ENCODE data around the gene SRMS.

Gene SRMS

DNA sequence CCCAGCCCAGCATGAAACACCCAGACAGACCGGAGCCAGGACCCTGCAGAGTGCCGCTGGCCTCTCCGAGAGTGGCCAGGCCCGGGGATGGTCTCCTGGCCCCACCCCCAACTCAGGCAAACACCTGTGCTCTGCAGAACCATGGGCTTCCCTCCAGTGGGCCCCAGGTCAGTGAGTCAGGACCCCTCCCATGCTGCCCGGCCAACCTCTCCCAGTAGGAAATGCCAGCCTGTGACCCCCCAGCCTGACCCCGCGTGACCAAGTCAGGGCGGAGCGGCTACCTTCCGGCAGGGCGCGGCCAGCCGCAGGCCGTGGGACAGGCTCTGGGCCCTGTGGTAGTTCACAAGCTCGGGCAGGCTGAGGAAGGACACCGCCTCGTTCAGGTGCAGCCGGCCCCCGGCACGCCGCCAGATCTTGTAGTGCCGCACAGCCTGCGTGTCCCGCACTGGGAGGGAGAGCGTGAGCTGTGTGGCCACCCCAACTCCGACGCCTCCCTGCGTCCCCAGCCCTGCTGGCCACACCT is 13.6 kb downstream of the SRMS start:
- peaks cover 22% of the 10 kb centered on the region for H3K4me1 ChIP-seq (ENCODE audit: low read length)
- H3K27ac ChIP-seq (ENCODE audit: low read length): no peak overlapping the region
- H4K20me1 ChIP-seq (ENCODE audit: insufficient read depth, low read length): no peaks in the 10 kb centered on the region
- H3K9ac ChIP-seq (ENCODE audit: low read length): no peak overlapping the region
- no peaks in the 10 kb centered on the region for H3K79me2 ChIP-seq (ENCODE audit: low read length)
- H3K27me3 ChIP-seq (ENCODE audit: low read depth, low read length): peaks cover 8% of the 10 kb centered on the region
- TF ChIP-seq, protein P1, sequence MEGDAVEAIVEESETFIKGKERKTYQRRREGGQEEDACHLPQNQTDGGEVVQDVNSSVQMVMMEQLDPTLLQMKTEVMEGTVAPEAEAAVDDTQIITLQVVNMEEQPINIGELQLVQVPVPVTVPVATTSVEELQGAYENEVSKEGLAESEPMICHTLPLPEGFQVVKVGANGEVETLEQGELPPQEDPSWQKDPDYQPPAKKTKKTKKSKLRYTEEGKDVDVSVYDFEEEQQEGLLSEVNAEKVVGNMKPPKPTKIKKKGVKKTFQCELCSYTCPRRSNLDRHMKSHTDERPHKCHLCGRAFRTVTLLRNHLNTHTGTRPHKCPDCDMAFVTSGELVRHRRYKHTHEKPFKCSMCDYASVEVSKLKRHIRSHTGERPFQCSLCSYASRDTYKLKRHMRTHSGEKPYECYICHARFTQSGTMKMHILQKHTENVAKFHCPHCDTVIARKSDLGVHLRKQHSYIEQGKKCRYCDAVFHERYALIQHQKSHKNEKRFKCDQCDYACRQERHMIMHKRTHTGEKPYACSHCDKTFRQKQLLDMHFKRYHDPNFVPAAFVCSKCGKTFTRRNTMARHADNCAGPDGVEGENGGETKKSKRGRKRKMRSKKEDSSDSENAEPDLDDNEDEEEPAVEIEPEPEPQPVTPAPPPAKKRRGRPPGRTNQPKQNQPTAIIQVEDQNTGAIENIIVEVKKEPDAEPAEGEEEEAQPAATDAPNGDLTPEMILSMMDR (IDR thresholded peaks at IDR 0.05; ENCODE audit: low read depth, low read length): no peak
- no peak for TF ChIP-seq EZH2phosphoT487 (IDR thresholded peaks at IDR 0.05; ENCODE audit: low read depth)
- H2AFZ ChIP-seq (ENCODE audit: low read depth, low read length): no peak overlapping the region
- no peaks in the 10 kb centered on the region for H3K36me3 ChIP-seq (replicated peaks; ENCODE audit: low read depth, low read length)
- no peaks in the 10 kb centered on the region for H3K9me3 ChIP-seq (ENCODE audit: insufficient read depth, low read length)
- H3K4me3 ChIP-seq (ENCODE audit: low read length): no peak overlapping the region
- no peak overlapping the region for H3K4me2 ChIP-seq (ENCODE audit: low read length)

DNA sequence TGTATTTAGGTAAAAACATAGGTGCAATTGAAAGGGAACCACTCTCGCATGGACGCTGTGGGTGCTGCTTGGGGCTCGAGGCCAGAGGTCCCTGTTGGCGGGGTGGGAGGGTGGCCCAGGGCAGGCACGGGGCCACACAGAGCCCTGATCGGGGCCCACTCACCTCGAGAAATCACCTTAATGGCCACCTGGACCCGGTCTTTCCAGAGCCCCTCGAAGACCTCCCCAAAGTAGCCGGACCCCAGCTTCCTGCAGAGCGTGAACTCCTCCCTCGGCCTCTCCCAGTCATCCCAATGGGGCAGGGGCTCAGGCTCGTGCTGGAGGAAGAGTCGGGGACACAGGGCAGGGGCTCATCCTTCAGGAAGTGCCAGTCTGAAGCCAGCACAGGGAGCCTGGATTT is 14.2 kb downstream of the SRMS start:
- no peak overlapping the region for H2AFZ ChIP-seq (ENCODE audit: low read depth, low read length)
- no peak overlapping the region for H3K4me2 ChIP-seq (ENCODE audit: low read length)
- no peaks in the 10 kb centered on the region for H3K36me3 ChIP-seq (replicated peaks; ENCODE audit: low read depth, low read length)
- no peak overlapping the region for H3K27ac ChIP-seq (ENCODE audit: low read length)
- no peak for TF ChIP-seq EZH2phosphoT487 (IDR thresholded peaks at IDR 0.05; ENCODE audit: low read depth)
- TF ChIP-seq, protein P1 (IDR thresholded peaks at IDR 0.05; ENCODE audit: low read depth, low read length): no peak
- peaks cover 22% of the 10 kb centered on the region for H3K4me1 ChIP-seq (ENCODE audit: low read length)
- no peaks in the 10 kb centered on the region for H3K9me3 ChIP-seq (ENCODE audit: insufficient read depth, low read length)
- H3K9ac ChIP-seq (ENCODE audit: low read length): no peak overlapping the region
- no peak overlapping the region for H3K4me3 ChIP-seq (ENCODE audit: low read length)
- H3K27me3 ChIP-seq (ENCODE audit: low read depth, low read length): peaks cover 13% of the 10 kb centered on the region
- H4K20me1 ChIP-seq (ENCODE audit: insufficient read depth, low read length): no peaks in the 10 kb centered on the region
- H3K79me2 ChIP-seq (ENCODE audit: low read length): no peaks in the 10 kb centered on the region

DNA sequence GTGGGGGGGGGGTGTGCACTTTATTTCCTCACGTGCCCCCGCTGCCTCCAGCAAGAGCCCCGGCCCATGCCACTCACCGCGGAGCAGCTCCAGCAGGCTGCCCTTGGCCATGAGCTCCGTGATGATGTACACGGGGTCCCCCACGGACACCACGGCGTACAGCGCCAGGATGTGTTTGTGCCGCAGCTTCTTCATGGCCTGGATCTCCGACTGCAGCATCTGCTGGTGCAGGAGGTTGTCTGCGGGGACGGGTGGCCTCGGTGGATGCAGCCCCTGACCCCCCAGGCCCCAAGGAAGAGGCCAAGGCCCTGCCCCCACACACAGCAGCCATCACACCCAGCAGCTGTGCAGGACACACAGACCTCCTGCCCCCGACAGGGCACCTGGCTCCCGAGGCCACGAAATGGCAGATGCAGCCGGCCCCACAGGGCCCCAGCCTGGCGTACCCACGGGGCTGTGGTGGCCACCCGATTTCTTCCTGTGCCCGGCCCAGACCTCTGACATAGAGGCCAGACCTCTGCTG is 15.0 kb downstream of the SRMS start:
- H3K9me3 ChIP-seq (ENCODE audit: insufficient read depth, low read length): no peaks in the 10 kb centered on the region
- H3K4me3 ChIP-seq (ENCODE audit: low read length): no peak overlapping the region
- no peaks in the 10 kb centered on the region for H4K20me1 ChIP-seq (ENCODE audit: insufficient read depth, low read length)
- H3K36me3 ChIP-seq (replicated peaks; ENCODE audit: low read depth, low read length): no peaks in the 10 kb centered on the region
- no peak overlapping the region for H3K4me2 ChIP-seq (ENCODE audit: low read length)
- no peaks in the 10 kb centered on the region for H3K79me2 ChIP-seq (ENCODE audit: low read length)
- peaks cover 20% of the 10 kb centered on the region for H3K4me1 ChIP-seq (ENCODE audit: low read length)
- peaks cover 20% of the 10 kb centered on the region for H3K27me3 ChIP-seq (ENCODE audit: low read depth, low read length)
- TF ChIP-seq, protein P1 (IDR thresholded peaks at IDR 0.05; ENCODE audit: low read depth, low read length): no peak
- no peak for TF ChIP-seq EZH2phosphoT487 (IDR thresholded peaks at IDR 0.05; ENCODE audit: low read depth)
- H3K27ac ChIP-seq (ENCODE audit: low read length): no peak overlapping the region
- no peak overlapping the region for H3K9ac ChIP-seq (ENCODE audit: low read length)
- no peak overlapping the region for H2AFZ ChIP-seq (ENCODE audit: low read depth, low read length)

DNA sequence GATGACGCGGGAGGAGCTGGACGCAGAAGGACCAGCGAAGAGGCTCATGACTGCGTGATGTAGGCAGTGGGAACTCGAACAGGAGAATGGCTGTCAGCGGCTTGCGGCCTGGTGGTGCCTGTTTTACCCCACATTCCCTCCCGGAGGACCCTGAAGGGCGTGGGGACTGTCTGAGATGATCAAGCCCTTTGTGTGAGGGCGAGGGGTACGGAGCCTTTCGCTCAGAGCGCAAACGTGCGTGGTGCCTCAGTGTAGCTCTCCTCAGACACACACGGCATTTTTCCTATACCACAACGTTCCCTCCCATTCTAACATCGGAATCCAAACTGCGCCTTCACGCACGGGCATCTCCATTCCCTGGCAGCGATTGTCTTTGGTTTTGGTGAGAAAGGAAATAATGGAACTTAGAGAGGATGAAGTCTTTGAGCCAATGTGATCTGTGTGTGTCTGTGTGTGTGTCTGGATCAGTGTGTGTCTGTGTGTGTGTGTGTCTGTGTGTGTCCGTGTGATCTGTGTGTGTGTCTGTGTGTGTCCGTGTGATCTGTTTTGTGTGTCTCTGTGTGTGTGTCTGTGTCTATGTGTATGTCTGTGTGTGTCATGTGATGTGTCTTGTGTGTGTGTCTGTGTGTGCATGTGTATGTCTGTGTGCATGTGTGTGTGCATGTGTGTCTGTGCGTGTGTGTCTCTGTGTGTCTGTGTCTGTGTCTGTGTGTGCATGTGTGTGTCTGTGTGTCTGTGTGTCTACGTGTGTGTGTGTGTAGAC is 15.7 kb downstream of the SRMS start:
- Histone ChIP-seq H3K9ac (ENCODE audit: low read length) (no peak overlapping the region), H3K4me2 (ENCODE audit: low read length) (no peak overlapping the region), H3K9me3 (ENCODE audit: insufficient read depth, low read length) (no peaks in the 10 kb centered on the region), H2AFZ (ENCODE audit: low read depth, low read length) (no peak overlapping the region), H3K79me2 (ENCODE audit: low read length) (no peaks in the 10 kb centered on the region), H3K4me1 (ENCODE audit: low read length) (peaks cover 18% of the 10 kb centered on the region), H3K36me3 (replicated peaks; ENCODE audit: low read depth, low read length) (no peaks in the 10 kb centered on the region), H3K27ac (ENCODE audit: low read length) (no peak overlapping the region), H3K27me3 (ENCODE audit: low read depth, low read length) (peaks cover 26% of the 10 kb centered on the region), H4K20me1 (ENCODE audit: insufficient read depth, low read length) (no peaks in the 10 kb centered on the region), H3K4me3 (ENCODE audit: low read length) (no peak overlapping the region)
- TF ChIP-seq EZH2phosphoT487 (IDR thresholded peaks at IDR 0.05; ENCODE audit: low read depth): no peak
- TF ChIP-seq, protein P1 (IDR thresholded peaks at IDR 0.05; ENCODE audit: low read depth, low read length): no peak

Measured in OCI-LY3 (cell line).